Endothelial cell of umbilical vein (primary cell): Measurements from ENCODE around the gene GYS1.

ENCODE experiments used
- EZH2 ChIP-seq: IDR thresholded peaks from 2 replicates; pipeline ENCODE4 v1.6.1; 2012; ENCODE audit warnings: borderline replicate concordance, low read depth, mild to moderate bottlenecking, moderate library complexity, low read length, inconsistent platforms; ENCODE audit not compliant: severe bottlenecking
- FOS ChIP-seq: IDR thresholded peaks from 2 replicates; pipeline ENCODE4 v1.6.1; 2011; ENCODE audit warnings: mild to moderate bottlenecking, low read length, moderate library complexity, borderline replicate concordance; ENCODE audit not compliant: insufficient read depth
- JUN ChIP-seq: IDR thresholded peaks from 2 replicates; pipeline ENCODE4 v1.6.1; 2011; ENCODE audit warnings: borderline replicate concordance, low read depth; ENCODE audit not compliant: insufficient read length, insufficient read depth
- MYC ChIP-seq: IDR thresholded peaks from one replicate; pipeline ENCODE4 v1.6.1; 2011; ENCODE audit warnings: mild to moderate bottlenecking, low read depth, low read length
- POLR2A ChIP-seq: IDR thresholded peaks from 2 replicates; pipeline ENCODE4 v1.6.1; 2012; ENCODE audit warnings: low read depth, mild to moderate bottlenecking, control low read depth, low read length
- POLR2AphosphoS5 ChIP-seq: IDR thresholded peaks from 2 replicates; pipeline ENCODE4 v1.6.1; 2012; ENCODE audit warnings: low read depth, mild to moderate bottlenecking, control low read depth, low read length, moderate library complexity; ENCODE audit not compliant: insufficient read depth
- TF ChIP-seq, protein P1 (sequence below), 2 donors: IDR thresholded peaks; 1 replicate in 1 of 2; 2 replicates in 1 of 2; pipeline ENCODE4 v1.5.1; 2011; ENCODE audit warnings: low read length in 2 of 2, mild to moderate bottlenecking in 2 of 2, moderate library complexity in 2 of 2, control low read depth in 1 of 2, inconsistent platforms in 1 of 2, low read depth in 1 of 2; ENCODE audit not compliant: insufficient read depth in 1 of 2; ENCODE audit errors: extremely low read depth in 1 of 2
- TF ChIP-seq, protein P2 (sequence below): IDR thresholded peaks from 2 replicates; pipeline ENCODE4 v1.6.1; 2011; ENCODE audit not compliant: insufficient read depth, insufficient read length

DNA sequence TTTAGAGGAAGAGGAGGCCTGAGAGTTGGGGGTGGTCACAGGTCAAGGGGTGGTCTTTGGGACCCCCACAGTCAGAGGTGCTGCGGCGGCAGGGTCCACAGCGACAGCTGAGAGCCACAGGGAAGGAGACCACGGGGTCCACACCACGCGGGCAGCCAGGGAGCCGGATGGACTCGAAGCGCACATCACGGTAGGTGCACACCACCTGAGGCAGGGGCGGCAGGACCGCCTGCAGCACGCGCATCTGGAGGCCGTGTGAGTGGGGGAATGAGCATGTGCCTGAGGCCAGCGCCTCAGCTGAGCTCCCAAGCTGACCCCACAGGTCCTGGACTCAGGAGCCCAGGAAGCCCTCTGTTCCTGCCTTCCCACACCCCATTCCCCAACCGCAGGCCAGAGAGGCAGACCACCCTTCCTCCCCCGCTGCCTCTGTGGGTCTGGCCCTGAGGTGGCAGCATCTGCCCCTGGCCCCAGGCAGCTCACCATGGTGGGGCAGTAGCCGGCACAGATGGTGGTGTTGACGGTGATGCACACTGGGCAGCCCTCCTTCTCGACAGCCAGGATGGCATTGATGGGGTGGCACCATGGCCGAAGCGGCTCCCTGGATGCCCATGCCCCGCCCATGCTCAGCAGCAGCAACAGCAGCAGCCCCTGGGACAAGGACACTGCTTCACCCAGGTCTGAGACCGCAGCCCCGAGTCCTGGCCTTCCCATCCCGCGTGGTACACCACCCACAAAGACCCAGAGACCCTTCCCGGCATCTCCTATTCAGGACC lies 23.1 kb upstream of the GYS1 start:
- TF ChIP-seq JUN (no peak), POLR2A (no peak), POLR2AphosphoS5 (no peak), FOS (no peak), EZH2 (no peak), MYC (no peak)
- TF ChIP-seq, protein P1, sequence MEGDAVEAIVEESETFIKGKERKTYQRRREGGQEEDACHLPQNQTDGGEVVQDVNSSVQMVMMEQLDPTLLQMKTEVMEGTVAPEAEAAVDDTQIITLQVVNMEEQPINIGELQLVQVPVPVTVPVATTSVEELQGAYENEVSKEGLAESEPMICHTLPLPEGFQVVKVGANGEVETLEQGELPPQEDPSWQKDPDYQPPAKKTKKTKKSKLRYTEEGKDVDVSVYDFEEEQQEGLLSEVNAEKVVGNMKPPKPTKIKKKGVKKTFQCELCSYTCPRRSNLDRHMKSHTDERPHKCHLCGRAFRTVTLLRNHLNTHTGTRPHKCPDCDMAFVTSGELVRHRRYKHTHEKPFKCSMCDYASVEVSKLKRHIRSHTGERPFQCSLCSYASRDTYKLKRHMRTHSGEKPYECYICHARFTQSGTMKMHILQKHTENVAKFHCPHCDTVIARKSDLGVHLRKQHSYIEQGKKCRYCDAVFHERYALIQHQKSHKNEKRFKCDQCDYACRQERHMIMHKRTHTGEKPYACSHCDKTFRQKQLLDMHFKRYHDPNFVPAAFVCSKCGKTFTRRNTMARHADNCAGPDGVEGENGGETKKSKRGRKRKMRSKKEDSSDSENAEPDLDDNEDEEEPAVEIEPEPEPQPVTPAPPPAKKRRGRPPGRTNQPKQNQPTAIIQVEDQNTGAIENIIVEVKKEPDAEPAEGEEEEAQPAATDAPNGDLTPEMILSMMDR (IDR thresholded peaks at IDR 0.05; ENCODE audit: extremely low read depth in 1 of 2, insufficient read depth in 1 of 2, low read depth in 1 of 2, low read length in 2 of 2): no peak
- TF ChIP-seq, protein P2, sequence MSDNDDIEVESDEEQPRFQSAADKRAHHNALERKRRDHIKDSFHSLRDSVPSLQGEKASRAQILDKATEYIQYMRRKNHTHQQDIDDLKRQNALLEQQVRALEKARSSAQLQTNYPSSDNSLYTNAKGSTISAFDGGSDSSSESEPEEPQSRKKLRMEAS: no peak
